Measurements from ENCODE around the gene RAD21L1.

GRCh38 chr20:1212607-1213396 lies 13.0 kb upstream of the RAD21L1 start:
- peak; percentile 86 for TF ChIP-seq CTCF (IDR thresholded peaks at IDR 0.05; ENCODE audit: poor library complexity)
- no peak for TF ChIP-seq EZH2 (IDR thresholded peaks at IDR 0.05; ENCODE audit: borderline replicate concordance)
- no peak for TF ChIP-seq EZH2phosphoT487 (IDR thresholded peaks at IDR 0.05; ENCODE audit: low read depth, severe bottlenecking, unreplicated experiment)
